Liver (tissue), 3 donors: Measurements from ENCODE around the gene FGF19.

ENCODE experiments used
- CTCF ChIP-seq: fragments of 150-350 bp; IDR thresholded peaks from 2 replicates; pipeline ENCODE4 v1.5.1; 2017; ENCODE audit warnings: improper control_type of control experiment, low read depth, low read length; ENCODE audit not compliant: missing input control
- GABPA ChIP-seq, 2 donors: IDR thresholded peaks in 1 of 2; conservative IDR thresholded peaks in 1 of 2; 2 replicates each; pipeline ENCODE4 v1.6.1; 2016; ENCODE audit warnings: antibody characterized with exemption in 2 of 2, mild to moderate bottlenecking in 1 of 2, moderate library complexity in 1 of 2
- MAX ChIP-seq: IDR thresholded peaks from 2 replicates; pipeline ENCODE4 v1.6.1; 2016; ENCODE audit warnings: antibody characterized with exemption
- RAD21 ChIP-seq, 2 donors: IDR thresholded peaks; 2 replicates each; pipeline ENCODE4 v1.6.1; 2016; ENCODE audit warnings: antibody characterized with exemption in 2 of 2, mild to moderate bottlenecking in 2 of 2
- RXRA ChIP-seq, 2 donors: IDR thresholded peaks; 2 replicates each; pipeline ENCODE4 v1.6.1; 2017 to 2018; ENCODE audit warnings: antibody characterized with exemption in 2 of 2, mild to moderate bottlenecking in 1 of 2
- SP1 ChIP-seq: IDR thresholded peaks from 2 replicates; pipeline ENCODE4 v1.6.1; 2018; ENCODE audit warnings: antibody characterized with exemption, mild to moderate bottlenecking
- TAF1 ChIP-seq: conservative IDR thresholded peaks from 2 replicates; pipeline ENCODE4 v1.6.1; 2016; ENCODE audit warnings: antibody characterized with exemption, mild to moderate bottlenecking
- donor health status: healthy.
- donor health status: healthy.

DNA sequence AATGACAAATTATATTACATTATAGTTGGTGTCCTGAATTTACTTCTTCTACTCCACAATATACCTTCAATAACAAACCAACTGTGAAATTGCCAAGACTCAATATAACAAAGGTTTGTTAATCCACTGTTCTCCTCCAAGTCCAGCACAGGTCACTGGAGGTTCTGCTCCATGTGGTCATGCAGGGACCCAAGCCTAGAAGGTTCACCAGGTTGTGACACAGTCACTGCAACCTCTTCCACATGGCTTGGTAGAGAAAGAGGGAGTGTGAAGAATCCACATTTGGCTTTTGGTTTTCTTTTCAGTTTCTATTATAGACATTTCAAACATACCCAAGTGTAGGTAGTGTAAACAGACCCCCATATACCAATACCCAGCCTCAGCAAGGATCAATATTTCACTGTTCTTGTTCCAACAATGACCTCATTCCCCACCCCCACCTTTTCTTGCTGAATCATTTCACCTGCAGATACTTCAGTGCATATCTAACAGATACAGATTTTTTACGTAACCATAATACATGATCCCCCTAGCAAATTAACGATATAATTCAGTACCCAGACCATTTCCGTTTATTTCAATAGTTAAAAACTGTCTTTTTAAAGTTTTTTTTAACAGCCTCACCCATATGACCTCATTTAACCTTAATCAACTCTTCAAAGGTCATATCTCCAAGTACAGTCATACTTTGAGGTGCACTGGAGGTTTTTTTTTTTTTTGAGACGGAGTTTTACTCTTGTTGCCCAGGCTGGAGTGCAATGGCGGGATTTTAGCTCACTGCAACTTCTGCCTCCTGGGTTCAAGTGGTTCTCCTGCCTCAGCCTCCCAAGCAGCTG, 14.1 kb downstream of the FGF19 start:
- TF ChIP-seq TAF1 (no peak), RXRA (IDR thresholded peaks at IDR 0.05) (peak in 1 of 2 donors; percentile 22), CTCF (no peak), MAX (no peak), SP1 (no peak), GABPA (IDR thresholded peaks at IDR 0.05 in 1 of 2, conservative IDR thresholded peaks at IDR 0.05 in 1 of 2) (no peak), RAD21 (IDR thresholded peaks at IDR 0.05) (no peak)
